Prostate gland (tissue), 2 donors: Measurements from ENCODE around the gene HMCES. TPM values are rescaled to one million over a fixed set of nuclear protein-coding genes. Genes with fewer than 3 reads are reported as not detected.

ENCODE experiments used
- DNase-seq: peaks from one replicate; pipeline ENCODE4 v3.0.0-alpha.2; 2019; ENCODE audit warnings: low spot score
- H3K27ac ChIP-seq, 2 donors: fragments of 200-600 bp; sonication (generic); 2 replicates each; pipeline ENCODE4 v1.5.1; 2017 to 2019
- H3K27me3 ChIP-seq: fragments of 200-600 bp; sonication (generic); replicated peaks from 2 replicates; pipeline ENCODE4 v1.5.1; 2019; ENCODE audit not compliant: insufficient read depth
- H3K36me3 ChIP-seq, 2 donors: fragments of 200-600 bp; sonication (generic); 1 replicate in 1 of 2; 2 replicates in 1 of 2; pipeline versions ENCODE4 v1.5.1 to v1.8.1; 2017 to 2019
- H3K4me1 ChIP-seq: fragments of 200-600 bp; sonication (generic); replicated peaks from 2 replicates; pipeline ENCODE4 v1.5.1; 2019
- H3K4me3 ChIP-seq, 2 donors: fragments of 200-600 bp; sonication (generic); 2 replicates each; pipeline ENCODE4 v1.5.1; 2017 to 2019
- H3K9me3 ChIP-seq: fragments of 200-600 bp; sonication (generic); 2 replicates; pipeline ENCODE4 v1.5.1; 2017
- CTCF ChIP-seq, 4 experiments: fragments of 200-600 bp in 2 of 4; fragments of 450-650 bp in 2 of 4; sonication (generic) in 2 of 4; IDR thresholded peaks; 1 replicate in 3 of 4; 2 replicates in 1 of 4; pipeline ENCODE4 v1.5.1; 2016 to 2019; ENCODE audit warnings: antibody characterized with exemption in 4 of 4, mild to moderate bottlenecking in 2 of 4, moderate library complexity in 2 of 4
- POLR2A ChIP-seq: fragments of 450-650 bp; IDR thresholded peaks from one replicate; pipeline ENCODE4 v1.6.1; 2016; ENCODE audit warnings: antibody characterized with exemption, mild to moderate bottlenecking
- POLR2AphosphoS5 ChIP-seq: sonication (generic); formaldehyde crosslinking; IDR thresholded peaks from one replicate; pipeline ENCODE4 v1.6.1; 2017; ENCODE audit warnings: antibody characterized with exemption
- WGBS: methylation state at CpG from one replicate; pipeline ENCODE4 v1.1.5; 2018; 5-methylcytosine and 5-hydroxymethylcytosine counted together
- intact Hi-C: fragments of 100-400 bp; cut with DNase I; formaldehyde crosslinking; loops from one replicate; pipeline ENCODE4 v1.14.2; 2022
- total RNA-seq, 2 donors: library from RNA; depleted of rRNA; stranded (reverse); fragments of >200 nt; gene quantifications; one replicate each; pipeline ENCODE4 v1.1.0, GENCODE V29; 2016

Gene HMCES
- total RNA-seq, 2 donors from 2014 or later = 29.1 to 34.9 TPM

- Histone ChIP-seq H3K9me3 (no peaks in the 10 kb centered on the region), H3K27ac (no peak overlapping the region), H3K27me3 (no peaks in the 10 kb centered on the region), H3K4me3 (no peak overlapping the region), H3K36me3 (peaks cover 41 to 62% of the 10 kb centered on the region in 2 donors), H3K4me1 (peaks cover 3% of the 10 kb centered on the region)
- no peak for DNase-seq
- WGBS = 88% methylated on average over 11 of the region's 11 CpGs
- intact Hi-C loops = no loop called here
- TF ChIP-seq POLR2A (no peak), POLR2AphosphoS5 (no peak), CTCF (IDR thresholded peaks at IDR 0.05) (no peak)
Measured at GRCh38 chr3:129257609-129258008, 21.1 kb upstream of the HMCES start.

- Histone ChIP-seq H3K4me1 (no peaks in the 10 kb centered on the region), H3K27ac (no peak overlapping the region), H3K36me3 (peaks cover 49 to 66% of the 10 kb centered on the region in 2 donors), H3K4me3 (no peak overlapping the region), H3K27me3 (no peaks in the 10 kb centered on the region), H3K9me3 (no peaks in the 10 kb centered on the region)
- no peak for DNase-seq
- TF ChIP-seq CTCF (IDR thresholded peaks at IDR 0.05) = no peak
- no peak for TF ChIP-seq POLR2A
- TF ChIP-seq POLR2AphosphoS5 = no peak
- intact Hi-C loops = no loop called here
- 89% methylated on average over 7 of the region's 7 CpGs for WGBS
Measured at GRCh38 chr3:129259612-129260477, 18.8 kb upstream of the HMCES start.

GRCh38 chr3:129260606-129261005, 18.1 kb upstream of the HMCES start:
- 98% methylated on average over 11 of the region's 11 CpGs for WGBS

GRCh38 chr3:129261894-129262293, 16.8 kb upstream of the HMCES start:
- WGBS = 98% methylated on average over 3 of the region's 3 CpGs
- Histone ChIP-seq H3K36me3 (peaks cover 42 to 60% of the 10 kb centered on the region in 2 donors), H3K27me3 (no peaks in the 10 kb centered on the region), H3K4me1 (no peaks in the 10 kb centered on the region), H3K4me3 (no peak overlapping the region), H3K9me3 (no peaks in the 10 kb centered on the region), H3K27ac (no peak overlapping the region)
- no peak for DNase-seq
- TF ChIP-seq CTCF (IDR thresholded peaks at IDR 0.05) (no peak), POLR2A (no peak), POLR2AphosphoS5 (no peak)
- intact Hi-C loops = no loop called here

More at GRCh38 chr3:129260606-129261005, 18.1 kb upstream of the HMCES start:
- no peak for TF ChIP-seq CTCF (IDR thresholded peaks at IDR 0.05)
- TF ChIP-seq POLR2A = no peak
- TF ChIP-seq POLR2AphosphoS5 = no peak
- intact Hi-C loops = no loop called here
- Histone ChIP-seq H3K9me3 (no peaks in the 10 kb centered on the region), H3K36me3 (peaks cover 46 to 69% of the 10 kb centered on the region in 2 donors), H3K4me3 (no peak overlapping the region), H3K4me1 (no peaks in the 10 kb centered on the region), H3K27me3 (no peaks in the 10 kb centered on the region), H3K27ac (no peak overlapping the region)
- DNase-seq = no peak
